Small intestine (tissue), 7 donors: ENCODE data around the gene ITPRIPL1. TPM values are rescaled to one million over a fixed set of nuclear protein-coding genes. Genes with fewer than 3 reads are reported as not detected.

Source experiments
- DNase-seq, 2 donors: peaks; one replicate each; pipeline versions ENCODE4 v3.0.0 to v3.0.0-alpha.2; 2013
- FAIRE-seq: peaks from 2 replicates; lab custom pipeline; 2012; peaks lifted over from hg19 to GRCh38; lab: Jason Lieb, UNC
- H3K27ac ChIP-seq, 3 donors: one replicate each; pipeline ENCODE4 v1.5.1; 2013; ENCODE audit warnings: low read length in 2 of 3, mild to moderate bottlenecking in 2 of 3, control low read depth in 1 of 3, inconsistent platforms in 1 of 3, low read depth in 1 of 3, moderate library complexity in 1 of 3
- H3K27me3 ChIP-seq, 3 donors: one replicate each; pipeline ENCODE4 v1.6.1; 2013; ENCODE audit warnings: low read length in 3 of 3, inconsistent platforms in 1 of 3; ENCODE audit not compliant: control insufficient read depth in 3 of 3, insufficient read depth in 3 of 3
- H3K36me3 ChIP-seq, 3 donors: one replicate each; pipeline ENCODE4 v1.6.1; 2013; ENCODE audit warnings: low read length in 3 of 3, inconsistent platforms in 1 of 3, low read depth in 1 of 3, mild to moderate bottlenecking in 1 of 3, moderate library complexity in 1 of 3; ENCODE audit not compliant: control insufficient read depth in 3 of 3, insufficient read depth in 2 of 3
- H3K4me1 ChIP-seq, 3 donors: one replicate each; pipeline ENCODE4 v1.6.1; 2013; ENCODE audit warnings: low read length in 2 of 3, inconsistent platforms in 1 of 3, low read depth in 1 of 3, mild to moderate bottlenecking in 1 of 3, moderate library complexity in 1 of 3; ENCODE audit not compliant: control insufficient read depth in 3 of 3, insufficient read depth in 2 of 3
- H3K4me3 ChIP-seq, 3 donors: one replicate each; pipeline ENCODE4 v1.5.1; 2013; ENCODE audit warnings: low read length in 3 of 3, control low read depth in 1 of 3, inconsistent platforms in 1 of 3, low read depth in 1 of 3, mild to moderate bottlenecking in 1 of 3, moderate library complexity in 1 of 3
- H3K9me3 ChIP-seq, 2 donors: one replicate each; pipeline ENCODE4 v1.6.1; 2013; ENCODE audit warnings: low read depth in 1 of 2, low read length in 1 of 2; ENCODE audit not compliant: control insufficient read depth in 2 of 2, insufficient read depth in 1 of 2
- WGBS, 3 donors: extraction: QIAGEN DNeasy Blood & Tissue Kit; methylation state at CpG; one replicate each; pipeline ENCODE4 v1.1.7; 2013; 5-methylcytosine and 5-hydroxymethylcytosine counted together
- polyA plus RNA-seq, 4 donors: library from polyadenylated mRNA; stranded (reverse) in 3 of 4; unstranded in 1 of 4; fragments of 200-250 nt in 3 of 4; fragments of 120-200 nt in 1 of 4; gene quantifications; one replicate each; pipeline versions ENCODE4 v1.2.1 to v1.2.3, GENCODE V29; 2013
- donor health status: healthy with polysubstance abuse.
- donor health status: control.
- donor health status: control.
- donor health status: Bipolar disorder and iron deficiency.
- donor health status: healthy.

ITPRIPL1 gene
- polyA plus RNA-seq, 4 donors, result 0.27 to 1.9 (median 0.92) TPM; not detected in 1

- Histone ChIP-seq H3K27ac (peak overlapping the region in 1 of 3 donors; percentile 86), H3K9me3 (no peaks in the 10 kb centered on the region), H3K4me3 (peak overlapping the region in 2 of 3 donors; percentile 83 to 98), H3K27me3 (no peaks in the 10 kb centered on the region), H3K4me1 (peaks cover 2 to 11% (median 4%) of the 10 kb centered on the region in 3 donors), H3K36me3 (peaks cover 12 to 33% (median 18%) of the 10 kb centered on the region in 3 donors)
- FAIRE-seq (no peak), DNase-seq (no peak)
- 58 to 65% (median 62%) methylated on average over 11 of the region's 11 CpGs for WGBS, 3 donors
Observed at GRCh38 chr2:96304606-96305005, 20.5 kb upstream of the ITPRIPL1 start.

DNA sequence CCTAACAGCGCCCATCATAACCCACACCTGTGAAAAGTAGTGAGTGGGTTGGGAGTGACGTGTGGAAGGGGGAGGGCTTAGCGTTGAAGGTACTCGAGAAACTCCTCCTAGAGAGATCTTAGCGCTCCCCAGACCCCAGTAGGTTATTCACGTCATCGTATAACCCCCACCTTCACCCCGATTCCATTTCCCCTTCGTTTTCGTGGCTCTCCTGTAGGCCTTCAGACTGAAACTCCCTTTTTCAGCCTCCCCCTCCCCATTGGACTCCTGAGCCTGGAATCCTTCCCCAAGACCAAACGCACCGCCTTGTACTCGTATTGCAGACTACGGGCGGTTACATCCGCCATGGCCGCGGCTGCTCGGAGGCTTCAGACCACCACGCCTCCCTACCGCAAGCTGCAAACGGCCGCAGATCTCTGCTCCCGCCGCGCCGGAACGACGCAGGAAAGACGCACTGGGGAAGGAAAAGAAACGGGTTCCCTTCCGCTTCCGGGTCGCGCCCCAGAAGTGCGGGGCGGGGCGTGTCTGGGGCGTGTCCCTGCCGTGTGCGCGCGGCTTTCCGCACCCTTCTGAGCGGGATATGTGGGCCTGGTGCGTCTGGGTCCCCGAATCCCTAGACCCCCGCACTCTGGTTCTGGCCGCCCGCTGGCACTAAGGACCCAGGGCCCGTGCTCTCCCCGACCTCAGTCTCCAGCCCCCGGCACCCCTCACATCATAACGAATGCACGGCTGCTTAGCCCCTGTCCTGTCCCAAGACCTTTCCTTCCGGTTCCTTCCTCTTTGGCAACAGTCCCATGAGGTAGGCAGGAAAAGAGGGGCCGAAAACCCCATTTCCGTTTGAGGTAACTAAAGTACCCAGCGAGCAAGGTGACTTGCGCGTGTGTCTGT is 19.8 kb upstream of the ITPRIPL1 start, which contains the start of gene SNRNP200:
SNRNP200 (minus strand) TSS at position 456 of the 888 bp plus-strand sequence; CDS start at position 347, 109 bp downstream.
- DNase-seq (peak; percentile 91 to 94), FAIRE-seq (no peak)
- Histone ChIP-seq H3K4me1 (peaks cover 2 to 11% (median 4%) of the 10 kb centered on the region in 3 donors), H3K36me3 (peaks cover 12 to 28% (median 18%) of the 10 kb centered on the region in 3 donors), H3K27me3 (no peaks in the 10 kb centered on the region), H3K4me3 (peak within 1 kb of the TSS; percentile 55 to 98 (median 83)), H3K9me3 (no peaks in the 10 kb centered on the region), H3K27ac (peak within 1 kb of the TSS; percentile 56 to 86 (median 85))
- WGBS, 3 donors, result 1% methylated on average over 58 to 61 of the region's 61 CpGs

GRCh38 chr2:96305979-96306308 is 19.2 kb upstream of the ITPRIPL1 start:
- WGBS, 3 donors, result 15 to 20% (median 15%) methylated on average over 9 of the region's 9 CpGs
- Histone ChIP-seq H3K27me3 (no peaks in the 10 kb centered on the region), H3K9me3 (no peaks in the 10 kb centered on the region), H3K4me1 (peaks cover 2 to 11% (median 4%) of the 10 kb centered on the region in 3 donors), H3K36me3 (peaks cover 10 to 24% (median 13%) of the 10 kb centered on the region in 3 donors), H3K27ac (peak overlapping the region; percentile 56 to 86 (median 85)), H3K4me3 (peak overlapping the region; percentile 55 to 98 (median 83))
- FAIRE-seq (no peak), DNase-seq (no peak)

- H3K4me3 ChIP-seq, result peak overlapping the region; percentile 55 to 98 (median 83)
- H3K27ac ChIP-seq, result peak overlapping the region in 1 of 3 donors; percentile 85
- DNase-seq (no peak), FAIRE-seq (no peak)
- peaks cover 6 to 21% (median 9%) of the 10 kb centered on the region in 3 donors for H3K36me3 ChIP-seq
- no peaks in the 10 kb centered on the region for H3K27me3 ChIP-seq
- 83 to 88% (median 86%) methylated on average over 3 of the region's 3 CpGs for WGBS, 3 donors
- peaks cover 2 to 11% (median 4%) of the 10 kb centered on the region in 3 donors for H3K4me1 ChIP-seq
- H3K9me3 ChIP-seq, result no peaks in the 10 kb centered on the region
Observed at GRCh38 chr2:96306370-96306769, 18.7 kb upstream of the ITPRIPL1 start.

DNA sequence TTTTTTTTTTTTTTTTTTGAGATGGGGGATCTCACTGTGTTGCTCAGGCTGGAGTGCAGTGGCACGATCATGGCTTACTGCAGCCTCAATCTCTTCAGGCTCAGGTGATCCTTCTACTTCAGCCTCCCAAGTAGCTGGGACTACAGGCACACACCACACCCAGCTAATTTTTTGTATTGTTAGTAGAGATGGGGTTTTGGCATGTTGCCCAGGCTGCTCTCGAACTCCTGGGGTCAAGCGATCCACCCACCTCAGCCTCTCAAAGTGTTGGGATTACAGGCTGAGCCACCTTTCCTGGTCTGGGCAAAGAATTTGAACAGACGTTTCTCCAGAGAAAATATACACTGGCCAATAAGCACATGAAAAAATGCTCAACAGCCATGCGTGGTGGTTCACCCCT is 16.9 kb upstream of the ITPRIPL1 start:
- Histone ChIP-seq H3K4me3 (no peak overlapping the region), H3K27ac (no peak overlapping the region), H3K9me3 (no peaks in the 10 kb centered on the region), H3K4me1 (peaks cover 2 to 11% (median 4%) of the 10 kb centered on the region in 3 donors), H3K27me3 (no peaks in the 10 kb centered on the region), H3K36me3 (peaks cover under 1 to 5% (median 4%) of the 10 kb centered on the region in 3 donors)
- DNase-seq (no peak), FAIRE-seq (no peak)
- 76 to 83% (median 80%) methylated on average over 5 of the region's 5 CpGs for WGBS, 3 donors

GRCh38 chr2:96315005-96315399 is 10.1 kb upstream of the ITPRIPL1 start:
- 75 to 82% (median 81%) methylated on average over 3 of the region's 3 CpGs for WGBS, 3 donors
- FAIRE-seq, result no peak
- no peaks in the 10 kb centered on the region for H3K9me3 ChIP-seq

GRCh38 chr2:96315400-96316071 is 9.6 kb upstream of the ITPRIPL1 start:
- H3K4me3 ChIP-seq, result no peak overlapping the region
- peaks cover 0 to 32% (median 0%) of the 10 kb centered on the region in 3 donors for H3K27me3 ChIP-seq
- H3K9me3 ChIP-seq, result no peaks in the 10 kb centered on the region
- FAIRE-seq, result no peak
- peak in 1 of 2 donors; percentile 39 for DNase-seq
- H3K27ac ChIP-seq, result peak overlapping the region in 1 of 3 donors; percentile 47
- H3K36me3 ChIP-seq, result no peaks in the 10 kb centered on the region
- H3K4me1 ChIP-seq, result no peaks in the 10 kb centered on the region
- 60 to 79% (median 66%) methylated on average over 7 of the region's 7 CpGs for WGBS, 3 donors

More at GRCh38 chr2:96315005-96315399, 10.1 kb upstream of the ITPRIPL1 start:
- Histone ChIP-seq H3K4me1 (no peaks in the 10 kb centered on the region), H3K27me3 (peaks cover 0 to 28% (median 0%) of the 10 kb centered on the region in 3 donors), H3K4me3 (no peak overlapping the region), H3K27ac (peak overlapping the region in 1 of 3 donors; percentile 27), H3K36me3 (no peaks in the 10 kb centered on the region)
- DNase-seq, result no peak

DNA sequence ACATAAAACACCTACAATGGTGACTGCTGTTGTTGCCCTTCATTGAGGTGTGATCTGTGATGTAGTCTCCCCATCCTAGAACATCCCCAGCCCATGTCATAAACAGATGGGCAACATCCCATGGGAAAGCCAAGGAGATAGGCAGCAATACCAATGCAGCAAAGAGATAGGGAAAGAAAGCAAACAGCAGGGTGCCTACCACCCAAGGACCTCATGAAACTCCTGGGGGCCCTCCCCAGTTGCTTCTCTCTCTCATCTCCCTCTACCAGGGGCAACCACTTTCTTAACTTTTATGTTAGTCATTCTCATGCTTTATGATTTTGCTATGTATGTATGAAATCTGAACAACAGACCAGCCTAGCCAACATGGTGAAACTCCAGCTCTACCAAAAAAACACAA is 8.1 kb upstream of the ITPRIPL1 start:
- H3K36me3 ChIP-seq, result no peaks in the 10 kb centered on the region
- H3K4me3 ChIP-seq, result no peak overlapping the region
- FAIRE-seq, result no peak
- no peak for DNase-seq
- H3K9me3 ChIP-seq, result no peaks in the 10 kb centered on the region
- no peak overlapping the region for H3K27ac ChIP-seq
- peaks cover 0 to 46% (median 0%) of the 10 kb centered on the region in 3 donors for H3K27me3 ChIP-seq
- peaks cover 0 to 7% (median 0%) of the 10 kb centered on the region in 3 donors for H3K4me1 ChIP-seq
